AG20443 (cell line): ENCODE data around the gene ZNF549.
"Not testable (repeated sequence)": the region's sequence is repeated elsewhere in the genome, so short reads cannot be mapped to it uniquely, and the experiment has no call there.

Experiments used
- DNase-seq: peaks from one replicate; pipeline ENCODE4 v3.0.0; 2012; ENCODE audit warnings: low spot score, mixed read lengths

ZNF549 gene

DNA sequence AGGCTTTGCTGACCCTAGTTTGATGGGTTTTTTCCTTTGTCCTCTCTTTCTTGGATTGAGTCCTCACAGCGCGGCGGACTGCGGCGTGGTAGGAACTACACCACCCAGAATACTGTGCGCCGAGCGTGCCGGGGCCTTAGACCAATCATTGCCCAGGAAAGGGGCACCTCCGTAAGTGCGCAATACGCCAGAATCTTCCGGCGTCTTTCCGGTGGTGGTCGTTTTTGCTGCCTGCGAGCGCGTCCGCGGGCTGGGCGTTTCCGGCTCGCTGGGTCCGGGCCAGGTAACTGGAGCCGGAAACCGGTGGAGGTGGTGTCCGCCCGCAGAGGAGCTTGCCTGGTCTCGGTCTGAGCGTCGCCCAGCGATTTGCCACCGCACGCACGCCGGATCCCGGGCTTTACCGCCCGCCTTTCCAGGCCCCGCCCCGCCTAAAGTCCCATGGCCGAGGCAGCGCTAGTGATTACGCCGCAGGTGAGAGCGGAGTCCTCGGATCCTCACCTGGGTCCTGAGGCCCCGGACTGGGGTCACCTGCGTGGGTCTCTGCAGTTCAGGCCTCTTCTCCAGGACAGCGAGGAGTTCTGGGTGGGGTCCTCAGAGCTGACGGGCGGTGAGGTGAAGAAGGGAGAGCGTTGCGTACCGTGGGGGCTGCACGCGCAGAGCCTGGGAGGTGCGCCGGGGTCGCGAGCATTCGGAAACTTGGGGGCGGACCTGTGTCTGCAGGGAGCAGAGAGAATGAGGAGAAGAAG, at the start of gene ZNF549:
ZNF549 (plus strand) TSS at position 221 of the 746 bp plus-strand sequence; CDS start at position 439, 218 bp downstream.
- peak; percentile 98 for DNase-seq

DNA sequence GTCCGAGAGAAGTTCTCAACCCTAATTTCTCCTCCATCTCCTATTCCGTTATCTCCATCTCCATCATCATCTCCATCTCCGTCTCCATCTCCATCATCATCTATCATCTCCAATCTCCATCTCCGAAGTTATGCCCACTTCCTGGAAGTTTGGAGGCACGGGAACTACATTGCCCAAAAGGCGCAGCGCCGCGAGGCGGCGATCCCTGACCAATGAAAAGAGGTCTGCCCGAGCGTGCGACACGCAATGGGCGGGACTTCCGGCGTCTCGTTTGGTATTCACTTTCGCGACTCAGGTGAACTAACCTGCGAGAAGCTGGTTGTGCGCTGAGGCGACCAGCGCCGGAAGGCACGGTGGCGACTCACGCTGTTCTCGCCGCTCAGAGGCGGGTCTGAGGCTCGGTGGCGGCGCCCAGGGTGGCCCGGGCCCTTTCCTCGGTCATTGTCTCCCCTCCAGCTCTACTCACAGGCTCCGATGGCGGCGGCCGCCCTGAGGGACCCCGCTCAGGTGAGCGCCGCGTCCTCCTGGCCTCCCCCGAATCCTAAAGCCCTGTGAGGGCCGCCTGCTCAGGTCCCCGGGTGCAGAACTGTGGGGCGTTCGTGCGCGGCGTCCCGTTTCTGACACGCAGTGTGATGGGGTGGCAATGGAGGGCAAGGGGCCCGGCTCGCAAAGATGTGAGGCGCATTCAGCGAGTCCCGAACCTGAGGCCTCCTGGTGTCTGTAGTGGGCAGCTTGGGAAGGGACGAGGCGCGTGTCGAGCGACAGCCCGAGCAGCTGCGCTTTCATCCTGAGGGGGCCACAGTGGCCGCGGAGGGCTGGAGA, 39.5 kb upstream of the ZNF549 start, which contains the start of gene ZNF419:
ZNF419 (plus strand) TSS at position 274 of the 822 bp plus-strand sequence; CDS start at position 475, 201 bp downstream.
- DNase-seq: peak; percentile 94

DNA sequence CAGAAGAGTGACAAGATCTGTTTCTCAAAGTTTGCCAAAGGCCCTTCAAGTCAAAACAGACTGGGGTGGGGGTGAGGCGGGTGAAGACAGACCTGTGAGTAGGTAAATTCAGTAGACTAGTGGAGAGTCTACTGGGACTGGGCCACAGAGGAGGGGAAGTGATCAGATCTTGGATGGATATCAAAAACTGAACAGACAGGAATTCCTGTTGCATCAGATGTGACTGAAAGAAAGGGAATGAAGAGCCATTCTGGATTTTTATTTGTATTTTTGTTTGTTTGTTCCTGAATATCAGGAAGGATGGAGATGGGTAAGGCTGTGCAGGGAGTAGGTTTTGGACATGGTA, 38.9 kb upstream of the ZNF549 start:
- not testable (repeated sequence) for DNase-seq

DNA sequence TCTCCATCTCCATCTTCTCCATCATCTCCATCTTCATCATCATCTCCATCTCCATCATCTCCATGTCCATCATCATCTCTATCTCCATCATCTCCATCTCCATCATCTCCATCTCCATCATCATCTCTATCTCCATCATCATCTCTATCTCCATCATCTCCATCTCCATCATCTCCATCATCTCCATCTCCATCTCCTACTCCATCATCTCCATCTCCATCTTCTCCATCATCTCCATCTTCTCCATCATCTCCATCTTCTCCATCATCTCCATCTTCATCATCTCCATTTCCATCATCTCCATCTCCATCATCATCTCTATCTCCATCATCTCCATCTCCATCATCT, 27.9 kb upstream of the ZNF549 start:
- DNase-seq: not testable (repeated sequence)

DNA sequence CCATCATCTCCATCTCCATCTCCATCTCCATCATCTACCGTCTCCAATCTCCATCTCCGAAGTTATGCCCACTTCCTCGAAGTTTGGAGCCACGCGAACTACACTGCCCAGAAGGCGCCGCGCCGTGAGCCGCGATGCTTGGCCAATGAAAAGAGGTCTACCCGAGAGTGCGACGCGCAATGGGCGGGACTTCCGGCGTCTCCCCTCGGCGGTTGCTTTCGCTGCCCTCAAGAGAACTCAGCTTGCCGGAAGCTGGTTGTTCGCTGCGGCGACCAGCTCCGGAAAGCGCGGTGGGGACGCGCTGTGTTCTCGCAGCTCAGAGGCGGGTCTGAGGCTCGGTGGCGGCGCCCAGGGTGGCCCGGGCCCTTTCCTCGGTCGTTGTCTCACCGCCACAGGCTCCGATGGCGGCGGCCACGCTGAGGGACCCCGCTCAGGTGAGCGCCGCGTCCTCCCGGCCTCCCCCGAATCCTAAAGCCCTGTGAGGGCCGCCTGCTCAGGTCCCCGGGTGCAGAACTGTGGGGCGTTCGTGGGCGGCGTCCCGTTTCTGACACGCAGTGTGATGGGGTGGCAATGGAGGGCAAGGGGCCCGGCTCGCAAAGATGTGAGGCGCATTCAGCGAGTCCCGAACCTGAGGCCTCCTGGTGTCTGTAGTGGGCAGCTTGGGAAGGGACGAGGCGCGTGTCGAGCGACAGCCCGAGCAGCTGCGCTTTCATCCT, 27.3 kb upstream of the ZNF549 start, which contains the start of gene ZNF773:
ZNF773 (plus strand) TSS at position 259 of the 716 bp plus-strand sequence; CDS start at position 402, 143 bp downstream.
- DNase-seq: peak; percentile 96

DNA sequence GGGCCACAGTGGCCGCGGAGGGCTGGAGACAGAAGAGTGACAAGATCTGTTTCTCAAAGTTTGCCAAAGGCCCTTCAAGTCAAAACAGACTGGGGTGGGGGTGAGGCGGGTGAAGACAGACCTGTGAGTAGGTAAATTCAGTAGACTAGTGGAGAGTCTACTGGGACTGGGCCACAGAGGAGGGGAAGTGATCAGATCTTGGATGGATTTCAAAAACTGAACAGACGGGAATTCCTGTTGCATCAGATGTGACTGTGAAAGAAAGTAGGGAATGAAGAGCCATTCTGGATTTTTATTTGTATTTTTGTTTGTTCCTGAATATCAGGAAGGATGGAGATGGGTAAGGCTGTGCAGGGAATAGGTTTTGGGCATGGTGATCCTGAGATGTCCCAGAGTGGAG, 26.8 kb upstream of the ZNF549 start:
- DNase-seq: peak; percentile 18

DNA sequence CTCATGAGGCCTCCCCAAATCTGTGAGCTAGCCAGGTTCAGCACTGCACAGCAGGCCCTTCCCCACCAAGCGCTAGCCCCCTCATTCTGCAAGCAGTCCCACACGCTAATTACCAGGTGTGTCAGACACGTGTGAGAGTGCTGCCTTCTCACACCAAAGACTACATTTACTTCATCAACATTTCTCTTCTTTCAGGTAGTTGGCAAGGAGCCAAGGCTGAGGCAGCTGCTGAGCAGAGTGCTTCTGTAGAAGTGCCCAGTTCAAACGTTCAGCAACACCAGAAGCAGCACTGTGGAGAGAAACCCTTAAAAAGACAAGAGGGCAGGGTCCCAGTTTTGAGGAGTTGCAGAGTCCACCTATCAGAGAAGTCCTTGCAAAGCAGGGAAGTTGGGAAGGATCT, 21.0 kb upstream of the ZNF549 start:
- no peak for DNase-seq

DNA sequence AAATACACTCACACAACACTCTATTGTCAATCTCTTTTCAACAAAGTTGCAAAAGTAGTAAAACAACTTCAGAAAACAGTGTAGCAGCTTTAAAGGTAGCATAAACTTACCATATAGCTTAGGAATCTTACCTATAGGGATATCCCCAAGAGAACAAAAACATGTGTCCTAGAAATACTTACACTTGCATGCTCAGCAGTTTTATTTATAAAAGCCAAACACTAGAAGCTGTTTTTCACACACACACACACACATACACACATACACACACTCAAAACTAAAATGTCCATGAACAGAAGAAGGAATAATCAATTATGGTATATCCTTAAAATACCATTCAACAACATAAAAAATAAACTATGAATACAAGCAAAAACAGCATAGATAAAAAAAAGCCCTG, 15.7 kb upstream of the ZNF549 start:
- DNase-seq: no peak

DNA sequence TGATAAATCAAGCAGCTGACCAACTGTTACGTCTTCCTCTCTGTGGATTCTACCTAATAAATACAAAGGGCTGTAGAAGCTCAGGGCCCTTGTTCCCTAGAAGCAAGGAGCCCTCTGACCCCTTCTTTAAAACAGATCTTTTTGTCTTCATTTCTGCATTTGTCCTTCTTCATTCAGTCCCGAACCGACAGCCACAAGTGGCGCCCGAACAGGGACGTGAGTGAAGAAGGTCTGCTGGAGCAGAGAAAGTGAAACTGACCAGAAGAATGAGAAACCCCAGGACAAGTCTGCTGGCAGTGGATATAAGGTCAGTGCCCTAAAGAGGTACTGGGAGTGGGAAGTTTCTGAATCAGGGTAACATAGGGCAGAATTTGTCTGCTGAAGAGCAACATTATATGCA, 14.3 kb upstream of the ZNF549 start:
- no peak for DNase-seq

DNA sequence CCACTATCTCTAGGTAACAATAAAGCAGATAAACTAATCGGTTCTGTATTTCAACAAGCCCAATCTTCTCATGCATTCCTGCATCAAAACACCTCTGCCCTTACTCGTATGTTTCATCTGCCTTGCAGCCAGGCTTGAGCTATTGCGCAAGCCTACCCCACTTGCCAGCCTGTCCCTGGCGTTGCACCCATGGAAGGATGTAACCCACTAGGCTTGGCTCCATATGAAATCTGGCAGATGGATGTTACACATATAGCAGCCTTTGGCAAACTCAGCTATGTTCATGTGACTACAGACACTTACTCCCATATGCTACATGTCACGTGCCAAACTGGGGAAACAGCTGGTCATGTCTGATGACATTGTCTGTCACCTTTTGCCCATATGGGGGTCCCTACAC, 11.9 kb upstream of the ZNF549 start:
- no peak for DNase-seq

DNA sequence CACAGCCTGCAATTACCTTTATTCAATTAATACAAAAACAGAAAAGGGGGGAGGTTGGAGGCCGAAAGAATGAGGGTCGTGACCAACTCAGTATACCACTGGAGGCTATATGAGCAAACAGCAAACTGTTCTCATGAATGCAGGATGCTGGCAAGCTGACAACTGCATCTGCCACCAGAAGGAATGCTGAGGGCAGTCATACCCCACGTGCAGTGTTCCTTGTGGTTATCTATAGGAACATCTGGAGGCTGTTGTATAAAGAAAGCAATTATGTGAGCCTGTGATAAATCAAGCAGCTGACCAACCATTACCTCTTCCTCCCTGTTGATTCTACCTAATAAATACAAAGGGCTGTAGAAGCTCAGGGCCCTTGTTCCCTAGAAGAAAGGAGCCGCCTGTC, 9.1 kb upstream of the ZNF549 start:
- DNase-seq: not testable (repeated sequence)

DNA sequence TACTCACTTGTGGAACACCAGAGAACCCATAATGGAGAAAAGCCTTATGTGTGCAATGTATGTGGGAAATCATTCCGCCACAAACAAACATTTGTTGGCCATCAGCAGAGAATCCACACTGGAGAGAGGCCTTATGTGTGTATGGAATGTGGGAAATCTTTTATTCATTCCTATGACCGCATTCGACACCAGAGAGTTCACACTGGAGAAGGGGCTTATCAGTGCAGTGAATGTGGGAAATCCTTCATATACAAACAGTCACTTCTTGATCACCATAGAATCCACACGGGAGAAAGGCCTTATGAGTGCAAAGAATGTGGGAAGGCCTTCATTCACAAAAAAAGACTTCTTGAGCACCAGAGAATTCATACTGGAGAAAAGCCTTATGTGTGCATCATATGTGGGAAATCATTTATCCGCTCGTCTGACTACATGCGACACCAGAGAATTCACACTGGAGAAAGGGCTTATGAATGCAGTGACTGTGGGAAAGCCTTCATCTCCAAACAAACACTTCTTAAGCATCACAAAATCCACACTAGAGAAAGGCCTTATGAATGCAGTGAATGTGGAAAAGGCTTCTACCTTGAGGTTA, 10.9 kb downstream of the ZNF549 start:
- DNase-seq: no peak

DNA sequence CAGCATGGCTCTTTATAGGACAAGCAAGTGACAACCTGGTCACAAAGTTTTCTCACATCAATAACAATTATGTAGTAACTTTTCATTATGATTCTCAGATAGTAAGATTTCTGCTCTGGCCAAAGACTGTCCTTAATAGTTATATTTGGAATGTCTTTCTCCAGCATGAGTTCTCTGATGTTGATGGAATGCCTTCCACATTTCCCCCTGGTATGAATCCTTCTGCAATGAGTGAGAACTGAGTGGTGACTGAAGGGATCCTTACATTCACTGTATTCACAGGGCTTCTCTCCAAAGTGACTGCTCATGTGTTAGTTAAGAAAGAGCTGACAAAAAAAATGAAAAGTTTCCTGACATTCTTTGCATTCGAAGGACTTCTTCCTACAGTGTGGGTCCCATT, 19.4 kb downstream of the ZNF549 start:
- no peak for DNase-seq

DNA sequence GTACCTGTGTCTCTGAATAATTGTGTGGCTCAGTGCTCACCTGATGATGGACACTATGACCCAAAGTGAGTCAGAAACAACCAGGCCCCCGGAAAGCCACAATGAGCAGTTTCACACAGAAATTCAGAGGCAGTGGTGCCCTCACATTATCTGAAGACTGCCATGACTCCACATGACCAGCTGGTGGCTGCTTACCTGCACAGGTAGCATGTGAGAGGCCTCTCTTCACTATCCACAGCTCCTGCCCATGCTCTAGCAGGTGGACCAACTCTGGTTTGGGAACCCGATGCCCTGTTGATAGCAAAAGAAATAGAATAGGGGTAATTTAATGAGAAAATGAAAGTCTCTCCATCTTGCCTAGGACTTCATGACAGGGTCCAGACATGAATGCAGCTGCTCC, 25.3 kb downstream of the ZNF549 start:
- DNase-seq: no peak

DNA sequence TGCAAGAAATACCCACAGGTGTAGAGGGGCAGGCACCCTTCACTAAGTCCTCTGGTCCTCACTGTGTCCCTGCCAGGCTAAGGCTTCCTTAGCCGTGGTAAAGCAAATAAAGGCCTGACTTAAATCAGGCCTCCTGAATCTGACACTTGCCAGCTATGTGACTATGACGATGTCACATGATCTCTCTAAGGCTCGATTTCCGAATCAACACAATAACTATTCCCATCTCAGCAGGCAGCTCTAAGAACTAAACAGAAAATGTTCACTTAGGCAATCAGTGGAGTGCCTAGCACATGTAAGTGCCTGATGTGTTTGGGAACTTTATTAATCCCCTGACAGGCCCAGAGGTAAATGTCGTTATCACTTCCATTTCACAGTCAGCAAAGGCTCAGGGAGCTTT, 30.5 kb downstream of the ZNF549 start:
- DNase-seq: no peak

DNA sequence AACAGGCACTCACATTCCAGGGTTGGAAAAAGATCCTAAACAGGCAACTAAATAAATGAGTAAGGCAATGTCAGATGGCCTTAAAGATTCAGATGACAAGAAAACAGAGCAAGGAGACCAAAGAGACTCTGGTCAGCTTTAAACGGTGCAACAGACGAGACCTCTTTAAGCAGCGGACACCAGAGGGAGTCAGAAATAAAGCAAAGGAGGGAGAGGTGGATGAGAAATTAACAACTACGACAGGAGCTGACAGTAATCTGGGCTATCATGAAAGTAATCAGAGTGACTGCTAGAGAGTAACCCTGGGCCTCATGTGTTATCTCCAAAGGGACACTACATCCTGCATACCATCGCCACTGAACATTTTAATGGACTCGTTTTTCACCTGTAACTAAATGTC, 31.4 kb downstream of the ZNF549 start:
- DNase-seq: peak; percentile 26

DNA sequence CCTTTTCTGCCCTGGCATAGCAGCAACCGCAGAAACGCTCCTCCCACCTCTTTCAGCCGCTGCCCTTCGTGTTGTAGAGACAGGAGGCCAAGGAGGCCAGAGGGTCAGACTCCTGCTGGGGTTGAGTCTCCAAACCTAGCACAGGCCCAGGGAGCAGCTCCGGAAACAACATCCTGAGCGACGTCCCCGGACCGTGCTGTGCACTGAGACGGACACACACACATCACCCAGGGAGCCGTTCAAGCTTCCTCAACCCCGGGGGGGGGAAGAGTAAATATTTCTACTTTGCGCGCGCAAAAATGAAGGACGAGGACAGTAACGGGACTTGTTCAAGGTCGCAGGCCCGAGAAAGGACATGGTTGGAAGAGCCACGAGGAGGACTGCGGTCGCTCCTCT, 31.9 kb downstream of the ZNF549 start:
- DNase-seq: peak; percentile 57

DNA sequence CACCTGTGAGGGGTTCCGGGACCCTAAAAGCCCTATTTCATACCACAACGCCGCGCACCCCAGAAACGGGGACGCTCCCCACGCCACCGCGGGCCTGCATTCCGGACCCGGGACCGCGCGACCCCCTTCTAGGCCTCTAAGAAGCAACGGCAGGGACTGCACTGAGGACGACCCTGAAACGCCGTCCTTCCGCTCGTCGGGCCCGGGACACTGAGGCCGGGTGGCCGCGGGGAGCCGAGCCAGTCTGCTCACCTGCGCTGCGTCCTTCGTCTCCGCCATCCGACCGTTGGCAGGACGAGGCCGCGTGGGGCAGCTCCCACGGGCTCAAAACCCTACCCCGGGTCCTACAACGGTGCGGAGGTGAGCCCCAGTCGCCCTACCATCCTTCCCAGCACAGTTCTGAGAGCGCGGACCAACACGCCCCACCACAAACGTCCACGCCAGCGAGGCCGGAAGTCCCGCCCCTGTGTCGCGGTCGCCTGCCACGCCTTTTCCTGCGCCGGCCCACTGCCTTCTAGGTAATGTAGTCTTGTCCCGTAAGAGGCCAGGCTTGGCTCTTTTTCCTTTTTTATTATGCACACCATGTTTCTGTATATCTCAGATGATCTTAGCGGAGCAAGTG, 32.4 kb downstream of the ZNF549 start, which contains the start of gene ZNF550:
ZNF550 (minus strand) TSS at position 460 of the 622 bp plus-strand sequence; CDS start at position 279, 181 bp downstream.
- DNase-seq: peak; percentile 97

DNA sequence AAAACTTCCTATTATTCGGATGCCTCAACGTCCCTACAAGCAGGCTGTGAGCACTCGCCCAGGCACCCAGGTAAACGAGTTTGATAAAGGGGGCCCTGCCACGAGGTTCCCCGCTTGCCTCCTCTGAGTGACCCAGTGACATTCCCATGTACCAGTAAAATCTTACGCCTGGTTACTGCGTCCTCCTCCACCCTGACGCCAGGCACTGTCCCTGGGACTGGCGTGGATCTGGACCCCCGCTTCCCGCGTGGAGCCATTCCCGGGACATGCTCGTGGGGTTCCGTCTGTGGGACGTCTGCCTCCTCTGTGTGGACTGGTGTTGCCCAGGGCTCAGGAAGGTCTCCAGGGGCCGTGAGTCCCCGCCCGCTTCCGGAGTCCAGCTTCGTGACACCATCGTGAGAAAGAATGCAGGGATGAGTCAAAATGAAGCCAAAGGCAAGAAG, 32.9 kb downstream of the ZNF549 start:
- peak; percentile 85 for DNase-seq

DNA sequence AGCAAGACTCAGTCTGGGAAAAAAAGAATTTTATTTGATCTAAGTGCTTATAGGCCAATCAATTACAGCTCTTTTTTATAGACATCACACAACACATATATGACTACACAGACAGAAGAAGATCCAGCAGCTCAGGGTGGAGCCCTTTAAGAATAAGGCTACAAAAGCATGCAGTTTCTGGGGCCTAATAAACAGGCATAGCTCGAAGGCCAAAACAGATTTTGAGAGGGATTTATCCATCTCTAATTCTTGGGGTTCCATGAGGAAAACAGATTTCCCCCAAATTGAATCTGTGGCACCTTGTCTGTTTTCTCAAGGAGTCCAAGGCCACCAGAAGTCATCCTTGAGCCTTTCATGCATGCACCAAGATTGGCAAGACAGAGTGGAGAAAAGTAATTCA, 36.4 kb downstream of the ZNF549 start:
- DNase-seq: no peak
